Activated naive CD8-positive, alpha-beta T cell treated with anti-CD3 and anti-CD28 coated beads, Interleukin-2, amount 10 ng/mL, durations not matched to agents 7 days and 5 days (primary cell): ENCODE measurements around the gene CHCHD3. TPM values are rescaled to one million over a fixed set of nuclear protein-coding genes. Genes with fewer than 3 reads are reported as not detected.
"Not testable (repeated sequence)": the region's sequence is repeated elsewhere in the genome, so short reads cannot be mapped to it uniquely, and the experiment has no call there.

Source experiments
- ATAC-seq: fragments of 150-1000 bp; cut with Tn5 transposase; one replicate; pipeline ENCODE4 v1.10.0; 2021; ENCODE audit warnings: low read depth, moderate library complexity
- POLR2A ChIA-PET: fragments of 350-600 bp; sonication (Branson Sonifier 250); formaldehyde crosslinking; loops from one replicate; lab custom pipeline; 2021; ENCODE audit warnings: antibody characterized with exemption; lab: Charles Lee
- DNase-seq: peaks from one replicate; pipeline ENCODE4 v3.0.0; 2021
- H3K27ac Mint-ChIP-seq: one replicate; pipeline ENCODE4 v1.8.0; 2022; ENCODE audit warnings: mild to moderate bottlenecking, mixed read lengths
- H3K27me3 Mint-ChIP-seq: one replicate; pipeline ENCODE4 v1.8.0; 2022; ENCODE audit warnings: mild to moderate bottlenecking, moderate library complexity, mixed read lengths
- H3K36me3 Mint-ChIP-seq: one replicate; pipeline ENCODE4 v1.8.0; 2021; ENCODE audit warnings: mild to moderate bottlenecking, mixed read lengths
- H3K4me1 Mint-ChIP-seq: one replicate; pipeline ENCODE4 v1.8.0; 2021; ENCODE audit warnings: mixed read lengths
- H3K4me3 Mint-ChIP-seq: one replicate; pipeline ENCODE4 v1.8.0; 2022; ENCODE audit warnings: mild to moderate bottlenecking, moderate library complexity, mixed read lengths
- H3K9me3 Mint-ChIP-seq: one replicate; pipeline ENCODE4 v1.8.0; 2021; ENCODE audit warnings: mixed read lengths
- total RNA-seq, 2 experiments: library from RNA; stranded (reverse); gene quantifications; one replicate each; pipeline ENCODE4 v1.2.3, GENCODE V29; 2021

The CHCHD3 gene
- total RNA-seq, 2 experiments from 2014 or later, result 40.4 to 44.5 TPM

GRCh38 chr7:132940084-132940483 lies 141.8 kb downstream of the CHCHD3 start:
- DNase-seq (no peak), ATAC-seq (no peak)
- peaks cover 2% of the 10 kb centered on the region for H3K4me1 Mint-ChIP-seq
- POLR2A ChIA-PET, result no interaction called here
- peaks cover 18% of the 10 kb centered on the region for H3K36me3 Mint-ChIP-seq
- no peaks in the 10 kb centered on the region for H3K27me3 Mint-ChIP-seq
- no peak overlapping the region for H3K4me3 Mint-ChIP-seq
- H3K9me3 Mint-ChIP-seq, result peaks cover 4% of the 10 kb centered on the region
- H3K27ac Mint-ChIP-seq, result no peak overlapping the region

- Mint-ChIP-seq H3K36me3 (peaks cover 22% of the 10 kb centered on the region), H3K4me3 (no peak overlapping the region), H3K27me3 (no peaks in the 10 kb centered on the region), H3K9me3 (peaks cover 4% of the 10 kb centered on the region), H3K4me1 (peaks cover 2% of the 10 kb centered on the region), H3K27ac (no peak overlapping the region)
- ATAC-seq (no peak), DNase-seq (no peak)
- POLR2A ChIA-PET, result no interaction called here
These were observed 142.4 kb downstream of the CHCHD3 start for GRCh38 chr7:132939495-132939894.

DNA sequence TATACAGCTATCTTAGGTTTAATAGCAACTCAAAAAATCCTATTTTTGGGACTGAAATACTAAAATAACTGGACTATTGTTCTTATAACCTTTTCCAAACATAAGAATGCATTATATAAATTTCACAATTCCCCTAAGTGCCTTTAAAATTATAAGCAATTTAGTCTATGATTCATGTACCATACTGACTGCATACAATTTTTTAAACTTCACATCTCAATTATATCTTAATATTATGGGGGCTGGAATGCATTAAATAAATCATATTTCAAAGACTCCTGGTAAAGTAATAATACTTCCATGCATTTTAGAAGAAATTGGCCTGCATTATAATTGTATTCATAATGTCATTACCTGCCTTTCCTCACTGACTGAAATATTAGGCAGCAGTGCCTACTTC lies 144.6 kb downstream of the CHCHD3 start:
- Mint-ChIP-seq H3K9me3 (peaks cover 4% of the 10 kb centered on the region), H3K27ac (no peak overlapping the region), H3K4me1 (peaks cover 2% of the 10 kb centered on the region), H3K36me3 (peaks cover 20% of the 10 kb centered on the region), H3K27me3 (no peaks in the 10 kb centered on the region), H3K4me3 (no peak overlapping the region)
- POLR2A ChIA-PET, result no interaction called here
- no peak for DNase-seq
- ATAC-seq, result no peak

GRCh38 chr7:132935608-132936007 lies 146.3 kb downstream of the CHCHD3 start:
- POLR2A ChIA-PET, result no interaction called here
- DNase-seq (no peak), ATAC-seq (no peak)
- peaks cover 14% of the 10 kb centered on the region for H3K36me3 Mint-ChIP-seq
- H3K4me1 Mint-ChIP-seq, result no peaks in the 10 kb centered on the region
- no peak overlapping the region for H3K4me3 Mint-ChIP-seq
- no peak overlapping the region for H3K27ac Mint-ChIP-seq
- H3K27me3 Mint-ChIP-seq, result no peaks in the 10 kb centered on the region
- peaks cover 4% of the 10 kb centered on the region for H3K9me3 Mint-ChIP-seq

DNA sequence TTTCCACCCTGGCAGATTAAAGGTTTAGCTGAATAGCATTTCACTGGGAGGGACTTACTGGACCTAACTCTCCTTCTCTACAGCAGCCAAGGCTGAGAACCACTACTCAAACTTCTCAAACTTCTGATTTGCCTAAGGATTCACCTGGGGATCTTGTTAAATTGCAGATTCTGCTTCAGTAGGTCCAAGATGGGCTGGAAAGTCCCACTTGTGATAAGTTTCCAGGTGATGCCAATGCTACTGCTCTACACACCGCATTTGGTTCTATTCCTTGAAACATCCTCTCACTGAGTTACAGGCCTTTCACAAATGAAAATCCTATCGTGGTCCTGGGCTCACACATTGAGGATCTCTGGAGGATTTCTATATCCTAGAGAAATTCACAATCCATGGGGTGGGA lies 147.9 kb downstream of the CHCHD3 start:
- no peak overlapping the region for H3K27ac Mint-ChIP-seq
- H3K27me3 Mint-ChIP-seq, result no peaks in the 10 kb centered on the region
- no peak overlapping the region for H3K4me3 Mint-ChIP-seq
- peaks cover 2% of the 10 kb centered on the region for H3K4me1 Mint-ChIP-seq
- peaks cover 22% of the 10 kb centered on the region for H3K36me3 Mint-ChIP-seq
- DNase-seq (no peak), ATAC-seq (no peak)
- POLR2A ChIA-PET, result no interaction called here
- H3K9me3 Mint-ChIP-seq, result peaks cover 4% of the 10 kb centered on the region

DNA sequence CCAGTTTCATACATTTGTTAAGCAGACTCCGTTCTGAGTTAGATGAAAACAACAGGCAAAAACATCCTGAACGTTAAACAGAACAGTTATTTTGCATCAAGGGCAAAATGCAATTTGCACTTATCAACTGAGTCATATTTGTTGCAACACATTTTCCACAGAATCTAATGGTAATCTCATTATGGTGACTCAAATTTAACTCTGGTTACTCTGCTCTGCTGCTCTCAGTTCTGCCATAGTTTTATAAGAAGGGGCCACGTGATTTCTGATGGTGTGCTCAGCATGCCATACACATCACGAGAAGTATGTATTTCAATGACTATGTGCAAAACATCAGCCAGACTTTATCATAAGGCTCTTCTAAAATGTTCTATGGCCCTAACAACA lies 148.8 kb downstream of the CHCHD3 start:
- Mint-ChIP-seq H3K27ac (no peak overlapping the region), H3K4me3 (no peak overlapping the region), H3K36me3 (peaks cover 19% of the 10 kb centered on the region), H3K27me3 (no peaks in the 10 kb centered on the region), H3K9me3 (peaks cover 4% of the 10 kb centered on the region), H3K4me1 (peaks cover 2% of the 10 kb centered on the region)
- ATAC-seq, result no peak
- POLR2A ChIA-PET, result no interaction called here
- no peak for DNase-seq

GRCh38 chr7:132932296-132933071 lies 149.4 kb downstream of the CHCHD3 start:
- no peak overlapping the region for H3K4me3 Mint-ChIP-seq
- POLR2A ChIA-PET, result no interaction called here
- H3K27me3 Mint-ChIP-seq, result no peaks in the 10 kb centered on the region
- no peak for DNase-seq
- H3K36me3 Mint-ChIP-seq, result peaks cover 19% of the 10 kb centered on the region
- no peak overlapping the region for H3K27ac Mint-ChIP-seq
- H3K4me1 Mint-ChIP-seq, result peaks cover 2% of the 10 kb centered on the region
- ATAC-seq, result no peak
- peaks cover 4% of the 10 kb centered on the region for H3K9me3 Mint-ChIP-seq

- peaks cover 24% of the 10 kb centered on the region for H3K36me3 Mint-ChIP-seq
- no peak for ATAC-seq
These were observed 151.0 kb downstream of the CHCHD3 start for GRCh38 chr7:132930881-132931280.

GRCh38 chr7:132929944-132930343 lies 151.9 kb downstream of the CHCHD3 start:
- ATAC-seq, DNase-seq, H3K27me3 Mint-ChIP-seq, POLR2A ChIA-PET, H3K27ac Mint-ChIP-seq, H3K4me3 Mint-ChIP-seq, H3K4me1 Mint-ChIP-seq, H3K9me3 Mint-ChIP-seq: not testable (repeated sequence)
- H3K36me3 Mint-ChIP-seq, result peaks cover 26% of the 10 kb centered on the region

More at GRCh38 chr7:132930881-132931280, 151.0 kb downstream of the CHCHD3 start:
- no peaks in the 10 kb centered on the region for H3K27me3 Mint-ChIP-seq
- no peak overlapping the region for H3K4me3 Mint-ChIP-seq
- DNase-seq, result no peak
- peaks cover 2% of the 10 kb centered on the region for H3K4me1 Mint-ChIP-seq
- H3K9me3 Mint-ChIP-seq, result peaks cover 5% of the 10 kb centered on the region
- H3K27ac Mint-ChIP-seq, result no peak overlapping the region
- POLR2A ChIA-PET, result no interaction called here

GRCh38 chr7:132919771-132920170 lies 162.1 kb downstream of the CHCHD3 start:
- POLR2A ChIA-PET, result no interaction called here
- Mint-ChIP-seq H3K27ac (no peak overlapping the region), H3K9me3 (no peaks in the 10 kb centered on the region), H3K4me3 (no peak overlapping the region), H3K4me1 (no peaks in the 10 kb centered on the region), H3K27me3 (no peaks in the 10 kb centered on the region), H3K36me3 (peaks cover 7% of the 10 kb centered on the region)
- DNase-seq (no peak), ATAC-seq (no peak)

DNA sequence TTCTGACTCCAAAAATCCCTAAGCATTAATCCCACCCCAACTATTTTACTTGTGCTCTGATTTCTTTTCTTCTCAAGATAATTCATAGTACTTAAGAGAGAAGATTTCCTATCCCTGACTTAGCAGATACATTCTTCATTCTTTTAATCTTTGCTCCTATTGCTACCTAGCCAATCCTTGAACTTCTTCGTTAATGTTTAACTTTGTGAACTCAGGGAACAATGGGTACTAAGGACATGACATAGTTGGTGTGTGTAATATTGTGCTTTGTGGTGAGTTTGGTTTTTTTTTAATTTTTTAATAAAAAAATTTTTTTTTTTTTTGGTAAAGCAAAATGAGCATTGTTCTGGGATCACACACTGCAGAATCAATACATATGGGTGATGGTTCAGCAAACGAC lies 166.2 kb downstream of the CHCHD3 start:
- Mint-ChIP-seq H3K4me1 (no peaks in the 10 kb centered on the region), H3K27ac (no peak overlapping the region), H3K27me3 (no peaks in the 10 kb centered on the region), H3K36me3 (peaks cover 20% of the 10 kb centered on the region), H3K9me3 (no peaks in the 10 kb centered on the region), H3K4me3 (no peak overlapping the region)
- DNase-seq (no peak), ATAC-seq (no peak)
- POLR2A ChIA-PET, result no interaction called here

- DNase-seq, result no peak
- no peaks in the 10 kb centered on the region for H3K27me3 Mint-ChIP-seq
- POLR2A ChIA-PET, result no interaction called here
- no peak overlapping the region for H3K27ac Mint-ChIP-seq
- H3K36me3 Mint-ChIP-seq, result peaks cover 23% of the 10 kb centered on the region
- H3K4me3 Mint-ChIP-seq, result no peak overlapping the region
- no peaks in the 10 kb centered on the region for H3K4me1 Mint-ChIP-seq
- H3K9me3 Mint-ChIP-seq, result no peaks in the 10 kb centered on the region
- no peak for ATAC-seq
These were observed 171.2 kb downstream of the CHCHD3 start for GRCh38 chr7:132910657-132911056.

GRCh38 chr7:132907380-132907940 lies 174.4 kb downstream of the CHCHD3 start:
- Mint-ChIP-seq H3K4me3 (no peak overlapping the region), H3K4me1 (no peaks in the 10 kb centered on the region), H3K9me3 (peaks cover 1% of the 10 kb centered on the region), H3K27me3 (no peaks in the 10 kb centered on the region), H3K36me3 (peaks cover 25% of the 10 kb centered on the region), H3K27ac (no peak overlapping the region)
- POLR2A ChIA-PET, result no interaction called here
- ATAC-seq (no peak), DNase-seq (no peak)

DNA sequence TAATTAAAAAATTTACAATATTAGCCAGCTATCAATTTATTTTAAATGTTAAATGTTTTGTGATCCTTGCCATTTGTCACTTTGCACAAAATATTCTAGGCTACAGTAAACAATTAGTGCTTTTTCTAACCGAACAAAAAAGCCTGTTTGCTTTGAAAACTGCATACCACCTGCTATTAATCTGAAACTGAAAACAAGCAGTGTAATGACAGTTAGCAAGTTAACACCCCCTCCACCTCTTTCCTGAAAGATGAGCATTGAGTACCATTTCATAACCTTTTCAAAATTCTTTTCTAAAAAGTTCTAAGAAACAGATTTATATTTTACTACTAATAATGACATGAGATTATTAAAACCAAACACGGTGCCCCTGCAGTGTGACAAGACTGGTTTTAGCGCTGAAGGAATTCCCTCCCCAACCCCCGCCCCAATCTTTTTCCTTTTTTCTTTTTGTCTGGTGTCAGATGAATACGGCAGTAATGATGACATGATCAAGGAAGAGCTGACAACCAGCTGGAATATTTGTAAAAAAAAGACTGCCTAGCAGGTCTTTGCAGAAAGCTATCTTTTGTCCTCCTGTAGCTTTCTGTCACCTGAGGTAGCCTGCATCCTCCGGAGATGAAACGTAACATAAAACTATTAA lies 175.6 kb downstream of the CHCHD3 start:
- POLR2A ChIA-PET, result no interaction called here
- Mint-ChIP-seq H3K4me1 (no peaks in the 10 kb centered on the region), H3K4me3 (no peak overlapping the region), H3K27ac (no peak overlapping the region), H3K9me3 (peaks cover 3% of the 10 kb centered on the region), H3K27me3 (no peaks in the 10 kb centered on the region), H3K36me3 (peaks cover 28% of the 10 kb centered on the region)
- ATAC-seq (no peak), DNase-seq (no peak)
